Measurements from ENCODE around the gene SPIN4.
"Not testable (repeated sequence)": the region's sequence is repeated elsewhere in the genome, so short reads cannot be mapped to it uniquely, and the experiment has no call there.

Gene SPIN4

GRCh38 chrX:63350941-63351616, at the start of gene SPIN4:
TSS of gene SPIN4 (minus strand) at chrX:63351332. CDS start at chrX:63350819, 513 bp downstream.
- DNase-seq = peak; percentile 57 to 91 (median 83)
- intact Hi-C loops (cut with DNase I) = no loop called here

DNA sequence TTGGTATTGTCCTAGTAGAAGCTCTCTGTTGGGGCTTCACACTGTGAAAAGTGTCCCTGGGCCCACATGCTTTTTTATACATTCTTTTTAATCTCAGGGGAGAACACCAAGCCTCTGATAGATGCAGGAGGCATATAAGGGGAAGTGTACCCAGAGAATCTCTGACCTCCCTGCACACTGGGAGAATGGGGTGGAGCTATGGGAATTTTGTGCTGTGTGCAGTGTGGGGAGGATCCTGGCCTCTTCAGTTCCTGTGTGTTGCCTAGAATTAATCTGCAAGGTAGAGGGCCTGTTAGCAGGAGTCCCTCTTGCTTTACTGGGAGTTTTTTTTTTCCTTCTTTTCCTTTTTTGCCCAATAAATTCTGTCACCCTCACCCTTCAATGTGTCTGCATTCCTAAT, 49.2 kb upstream of the SPIN4 start:
- intact Hi-C loops (cut with DNase I) = no loop called here
- DNase-seq = no peak

- no peak for DNase-seq
- intact Hi-C loops (cut with DNase I) = no loop called here
These were observed 43.7 kb upstream of the SPIN4 start for GRCh38 chrX:63394872-63395271.

- intact Hi-C loops (cut with DNase I); DNase-seq: not testable (repeated sequence)
These were observed 42.0 kb upstream of the SPIN4 start for GRCh38 chrX:63393094-63393493.

DNA sequence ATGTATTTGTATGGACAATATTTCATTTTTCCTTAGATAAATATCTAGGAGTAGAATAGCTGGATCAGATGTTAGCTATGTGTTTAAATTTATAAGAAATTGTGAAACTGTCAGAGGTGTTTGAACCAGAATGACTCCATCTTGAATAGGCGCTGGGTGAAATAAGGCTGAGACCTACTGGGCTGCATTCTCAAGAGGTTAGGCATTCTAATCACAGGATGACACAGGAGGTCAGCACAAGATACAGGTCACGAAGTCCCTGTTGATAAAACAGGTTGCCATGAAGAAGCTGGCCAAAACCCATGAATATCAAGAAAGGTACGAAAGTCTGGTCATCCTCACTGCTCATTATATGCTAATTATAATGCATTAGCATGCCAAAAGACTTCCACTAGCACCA, 36.3 kb upstream of the SPIN4 start:
- no peak for DNase-seq
- intact Hi-C loops (cut with DNase I) = no loop called here

DNA sequence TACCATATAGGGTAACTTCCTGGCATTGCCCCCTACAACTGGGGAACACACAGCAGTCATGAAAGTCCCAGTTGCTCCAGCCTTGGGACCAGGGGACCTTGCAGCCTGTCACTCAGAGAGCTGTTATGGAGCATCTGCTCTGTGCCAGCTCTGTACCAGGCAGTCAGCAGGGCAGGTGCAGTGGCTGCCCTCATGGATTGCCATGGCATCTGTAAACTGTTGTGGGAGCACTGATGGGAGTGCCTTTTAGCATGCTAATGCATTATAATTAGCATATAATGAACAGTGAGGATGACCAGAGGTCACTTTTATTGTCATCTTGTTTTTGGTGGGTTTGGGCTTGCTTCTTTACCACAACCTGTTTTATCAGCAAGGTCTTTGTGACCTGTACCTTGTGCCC, 33.1 kb upstream of the SPIN4 start:
- DNase-seq; intact Hi-C loops (cut with DNase I): not testable (repeated sequence)

DNA sequence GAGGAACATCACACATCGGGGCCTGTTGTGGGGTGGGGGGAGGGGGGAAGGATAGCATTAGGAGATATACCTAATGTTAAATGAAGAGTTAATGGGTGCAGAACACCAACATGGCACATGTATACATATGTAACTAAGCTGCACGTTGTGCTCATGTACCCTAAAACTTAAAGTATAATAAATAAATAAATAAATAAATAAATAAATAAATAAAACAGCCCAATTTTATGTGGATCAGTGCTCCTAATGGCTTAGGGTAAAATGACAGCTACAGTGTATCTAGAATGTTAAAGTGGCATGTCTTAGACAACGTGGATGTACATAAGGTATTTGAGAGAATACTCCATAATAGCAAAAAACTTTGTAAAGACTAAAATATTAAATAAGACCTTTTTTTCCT, 21.9 kb upstream of the SPIN4 start:
- intact Hi-C loops (cut with DNase I); DNase-seq: not testable (repeated sequence)

DNA sequence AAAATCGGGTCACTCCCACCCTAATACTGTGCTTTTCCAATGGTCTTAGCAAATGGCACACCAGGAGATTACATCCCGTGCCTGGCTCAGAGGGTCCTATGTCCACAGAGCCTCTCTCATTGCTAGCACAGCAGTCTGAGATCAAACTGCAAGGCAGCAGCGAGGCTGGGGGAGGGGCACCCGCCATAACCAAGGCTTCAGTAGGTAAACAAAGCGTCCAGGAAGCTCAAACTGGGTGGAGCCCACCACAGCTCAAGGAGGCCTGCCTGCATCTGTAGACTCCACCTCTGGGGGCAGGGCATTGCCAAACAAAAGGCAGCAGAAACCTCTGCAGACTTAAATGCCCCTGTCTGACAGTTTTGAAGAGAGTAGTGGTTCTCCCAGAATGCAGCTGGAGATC, 16.6 kb upstream of the SPIN4 start:
- DNase-seq; intact Hi-C loops (cut with DNase I): not testable (repeated sequence)

- intact Hi-C loops (cut with DNase I) = no loop called here
- DNase-seq = no peak
These were observed 12.7 kb upstream of the SPIN4 start for GRCh38 chrX:63363788-63364187.

GRCh38 chrX:63361494-63361893, 10.4 kb upstream of the SPIN4 start:
- intact Hi-C loops (cut with DNase I) = no loop called here
- DNase-seq = no peak

DNA sequence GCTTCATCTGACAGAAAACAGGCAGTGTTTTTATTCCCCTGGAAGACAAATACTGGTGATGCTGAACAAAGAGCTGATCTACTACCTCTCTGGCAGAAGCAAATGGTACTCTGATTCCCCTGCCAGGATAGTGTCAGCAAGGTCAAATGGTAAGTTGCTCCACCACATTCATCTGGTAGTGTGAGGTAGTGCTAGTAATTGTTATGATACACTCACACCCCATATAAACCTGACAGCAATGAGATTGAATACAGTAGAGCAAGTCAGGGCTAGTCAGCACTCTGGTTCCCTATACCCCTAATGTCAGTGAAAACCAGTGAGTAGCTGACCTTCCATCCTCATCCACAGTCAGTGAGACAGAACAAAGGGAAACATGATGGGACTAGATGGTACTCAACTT, 3.4 kb upstream of the SPIN4 start:
- intact Hi-C loops (cut with DNase I) = no loop called here
- DNase-seq = no peak

DNA sequence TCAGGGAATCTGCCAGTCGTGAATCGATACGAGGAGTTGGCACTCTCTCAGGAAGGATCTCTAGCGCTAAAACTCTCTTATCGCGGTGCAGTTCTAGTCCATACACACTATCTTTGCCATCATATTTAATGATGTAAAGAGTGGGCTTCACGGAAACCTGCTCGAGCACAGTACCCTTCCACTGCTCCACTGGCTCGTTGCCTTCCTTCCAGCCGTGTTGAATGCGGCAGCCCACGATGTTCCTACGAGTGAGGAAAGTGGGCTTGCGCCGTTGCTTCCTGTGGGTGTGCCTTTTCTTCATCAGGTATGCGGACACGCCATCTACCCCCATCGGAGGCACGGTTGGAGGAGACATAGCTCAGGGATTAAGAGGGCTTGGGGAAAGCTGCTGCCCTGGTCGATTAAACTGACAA, 661 bp downstream of the SPIN4 start:
- intact Hi-C loops (cut with DNase I) = no loop called here
- DNase-seq = peak; percentile 9 to 74 (median 40)

DNA sequence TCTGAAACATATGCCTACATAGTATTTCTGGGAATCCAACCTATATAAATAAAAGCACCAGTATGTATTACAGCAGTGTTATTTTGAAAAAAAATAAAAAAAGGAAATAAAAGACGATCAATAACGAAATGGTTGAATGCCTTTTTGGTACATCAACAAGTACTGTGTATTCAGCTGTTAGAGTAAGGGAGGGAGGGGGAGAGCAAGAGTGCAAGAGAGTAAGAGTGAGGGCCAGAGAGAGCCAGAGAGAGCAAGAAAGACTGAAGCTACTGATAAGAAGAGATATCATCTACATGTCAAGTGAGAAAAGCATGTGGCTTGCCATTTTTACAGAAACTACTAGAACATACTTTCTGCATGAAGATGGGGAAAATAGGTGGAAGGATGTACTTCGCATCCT, 1.8 kb downstream of the SPIN4 start:
- intact Hi-C loops (cut with DNase I) = no loop called here
- peak in 2 of 42 donors; percentile 7 for DNase-seq

DNA sequence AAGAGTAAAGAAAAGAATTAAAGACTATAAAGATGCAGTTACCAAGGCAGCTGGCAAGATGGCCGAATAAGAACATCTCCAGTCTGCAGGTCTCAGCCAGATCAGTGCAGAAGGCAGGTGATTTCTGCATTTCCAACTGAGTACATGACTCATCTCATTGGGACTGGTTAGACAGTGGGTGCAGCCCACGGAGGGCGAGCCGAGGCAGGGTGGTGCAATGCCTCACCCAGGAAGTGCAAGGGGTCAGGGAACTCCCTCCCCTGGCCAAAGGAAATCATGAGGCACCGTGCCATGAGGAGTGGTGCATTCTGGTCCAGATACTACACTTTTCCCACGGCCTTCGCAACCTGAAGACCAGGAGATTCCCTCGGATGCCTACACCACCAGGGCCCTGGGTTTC, 20.5 kb downstream of the SPIN4 start:
- intact Hi-C loops (cut with DNase I) = no loop called here
- peak in 10 of 42 donors; percentile 4 to 39 (median 12) for DNase-seq

GRCh38 chrX:63327788-63328187, 23.3 kb downstream of the SPIN4 start:
- intact Hi-C loops (cut with DNase I) = no loop called here
- no peak for DNase-seq

- DNase-seq = no peak
- intact Hi-C loops (cut with DNase I) = no loop called here
These were observed 51.5 kb downstream of the SPIN4 start for GRCh38 chrX:63299596-63299995.
